Activated T-cell treated with anti-CD3 and anti-CD28 coated beads, Interleukin-2, amount 50 U/mL, for 24 hours (primary cell): Measurements from ENCODE around the gene DCTN2.

Experiments
- DNase-seq: peaks from one replicate; pipeline ENCODE4 v3.0.0-alpha.2; 2020
- H3K27ac Mint-ChIP-seq: 2 replicates; pipeline ENCODE4 v1.8.0; 2020; ENCODE audit warnings: mild to moderate bottlenecking, mixed read lengths
- H3K27me3 Mint-ChIP-seq: 2 replicates; pipeline ENCODE4 v1.8.0; 2020; ENCODE audit warnings: mixed read lengths
- H3K36me3 Mint-ChIP-seq: 2 replicates; pipeline ENCODE4 v1.8.0; 2020; ENCODE audit warnings: low read depth, mixed read lengths
- H3K4me1 Mint-ChIP-seq: 2 replicates; pipeline ENCODE4 v1.8.0; 2020; ENCODE audit warnings: low read depth, mixed read lengths
- H3K4me3 Mint-ChIP-seq: 2 replicates; pipeline ENCODE4 v1.8.0; 2020; ENCODE audit warnings: mild to moderate bottlenecking, moderate library complexity, mixed read lengths
- H3K9me3 Mint-ChIP-seq: 2 replicates; pipeline ENCODE4 v1.8.0; 2020; ENCODE audit warnings: mixed read lengths

The DCTN2 gene

DNA sequence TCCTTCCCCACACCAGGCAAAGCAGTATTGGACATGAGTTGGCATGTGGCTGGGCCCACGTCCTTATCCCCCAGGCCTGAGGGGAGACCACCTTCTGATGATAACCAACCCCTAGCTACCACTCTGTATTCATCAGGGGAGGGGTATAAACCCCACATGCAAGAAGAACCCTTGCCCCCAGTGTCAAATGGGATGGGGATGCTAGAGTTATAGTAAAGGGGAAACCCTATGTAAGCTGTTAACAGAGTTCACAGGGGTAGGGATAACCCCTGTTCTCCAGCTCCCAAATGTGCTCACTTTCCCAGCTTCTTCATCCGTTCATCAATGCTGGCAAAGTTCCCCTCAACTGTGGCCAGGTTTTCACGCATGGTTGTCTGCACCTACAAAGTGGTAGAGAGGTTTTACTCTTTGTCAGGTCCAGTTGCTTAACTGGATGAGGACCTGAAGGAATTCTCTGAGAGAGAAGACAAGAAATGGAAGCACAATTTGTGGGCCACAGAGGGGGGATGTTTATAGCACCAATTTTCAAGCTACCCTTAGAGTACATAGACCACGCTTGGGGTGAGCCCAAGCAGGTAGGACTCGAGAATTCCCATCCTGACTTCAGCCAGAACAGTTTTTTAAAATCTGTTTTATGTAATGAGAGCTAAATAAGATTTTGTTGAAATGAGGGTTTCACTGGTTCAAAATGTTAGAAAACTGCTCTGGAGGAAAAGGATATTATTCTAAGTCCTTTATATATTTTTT lies 16.4 kb downstream of the DCTN2 start:
- Mint-ChIP-seq H3K4me1 (no peaks in the 10 kb centered on the region), H3K27ac (peak overlapping the region; percentile 58), H3K36me3 (peaks cover 95% of the 10 kb centered on the region), H3K4me3 (no peak overlapping the region), H3K27me3 (no peaks in the 10 kb centered on the region), H3K9me3 (no peaks in the 10 kb centered on the region)
- no peak for DNase-seq

- Mint-ChIP-seq H3K27me3 (no peaks in the 10 kb centered on the region), H3K36me3 (peaks cover 95% of the 10 kb centered on the region), H3K4me1 (peaks cover 5% of the 10 kb centered on the region), H3K9me3 (no peaks in the 10 kb centered on the region), H3K27ac (peak overlapping the region; percentile 58), H3K4me3 (no peak overlapping the region)
- DNase-seq = no peak
These were observed 17.2 kb downstream of the DCTN2 start for GRCh38 chr12:57529831-57530230.

- no peak for DNase-seq
- Mint-ChIP-seq H3K27ac (peak overlapping the region; percentile 65), H3K36me3 (peaks cover 95% of the 10 kb centered on the region), H3K4me3 (no peak overlapping the region), H3K27me3 (no peaks in the 10 kb centered on the region), H3K4me1 (peaks cover 14% of the 10 kb centered on the region), H3K9me3 (no peaks in the 10 kb centered on the region)
These were observed 18.0 kb downstream of the DCTN2 start for GRCh38 chr12:57528831-57529555.

DNA sequence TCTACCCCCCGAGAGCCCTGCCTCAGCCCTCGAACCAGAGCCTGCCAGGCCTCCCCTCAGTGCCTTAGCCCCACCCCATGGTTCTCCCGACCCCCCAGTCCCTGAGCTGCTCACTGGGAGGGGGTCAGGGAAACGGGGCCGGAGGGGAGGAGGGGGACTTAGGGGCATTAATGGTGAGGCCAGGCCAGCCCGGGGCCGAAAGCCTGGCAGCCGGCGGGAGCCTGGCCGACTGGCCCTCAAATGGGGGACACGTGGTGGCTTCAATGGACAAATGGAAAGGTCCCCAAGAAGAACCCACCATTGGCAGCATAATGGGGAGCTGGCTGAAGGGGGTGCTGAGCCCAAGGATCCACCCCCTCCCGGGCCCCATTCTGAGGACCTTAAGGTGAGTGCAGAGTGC lies 18.8 kb downstream of the DCTN2 start:
- Mint-ChIP-seq H3K36me3 (peaks cover 95% of the 10 kb centered on the region), H3K4me3 (no peak overlapping the region), H3K27ac (peak overlapping the region; percentile 65), H3K27me3 (no peaks in the 10 kb centered on the region), H3K9me3 (no peaks in the 10 kb centered on the region), H3K4me1 (peaks cover 22% of the 10 kb centered on the region)
- no peak for DNase-seq

- DNase-seq = no peak
- Mint-ChIP-seq H3K9me3 (no peaks in the 10 kb centered on the region), H3K27me3 (no peaks in the 10 kb centered on the region), H3K36me3 (peaks cover 86% of the 10 kb centered on the region), H3K27ac (peak overlapping the region; percentile 72), H3K4me1 (peaks cover 25% of the 10 kb centered on the region), H3K4me3 (no peak overlapping the region)
These were observed 19.8 kb downstream of the DCTN2 start for GRCh38 chr12:57527184-57527583.

- H3K4me3 Mint-ChIP-seq = no peak overlapping the region
- no peak for DNase-seq
- no peaks in the 10 kb centered on the region for H3K27me3 Mint-ChIP-seq
- H3K36me3 Mint-ChIP-seq = peaks cover 81% of the 10 kb centered on the region
- peak overlapping the region; percentile 72 for H3K27ac Mint-ChIP-seq
- peaks cover 31% of the 10 kb centered on the region for H3K4me1 Mint-ChIP-seq
- H3K9me3 Mint-ChIP-seq = no peaks in the 10 kb centered on the region
These were observed 20.4 kb downstream of the DCTN2 start for GRCh38 chr12:57526477-57527126.

GRCh38 chr12:57525615-57526383 lies 21.2 kb downstream of the DCTN2 start:
- Mint-ChIP-seq H3K27me3 (no peaks in the 10 kb centered on the region), H3K36me3 (peaks cover 73% of the 10 kb centered on the region), H3K4me3 (no peak overlapping the region), H3K27ac (peak overlapping the region; percentile 29), H3K9me3 (no peaks in the 10 kb centered on the region), H3K4me1 (peaks cover 39% of the 10 kb centered on the region)
- DNase-seq = no peak

GRCh38 chr12:57524814-57525614 lies 22.0 kb downstream of the DCTN2 start:
- Mint-ChIP-seq H3K36me3 (peaks cover 68% of the 10 kb centered on the region), H3K4me3 (peak overlapping the region; percentile 91), H3K9me3 (no peaks in the 10 kb centered on the region), H3K4me1 (peaks cover 39% of the 10 kb centered on the region), H3K27me3 (no peaks in the 10 kb centered on the region), H3K27ac (peak overlapping the region; percentile 93)
- DNase-seq = no peak

DNA sequence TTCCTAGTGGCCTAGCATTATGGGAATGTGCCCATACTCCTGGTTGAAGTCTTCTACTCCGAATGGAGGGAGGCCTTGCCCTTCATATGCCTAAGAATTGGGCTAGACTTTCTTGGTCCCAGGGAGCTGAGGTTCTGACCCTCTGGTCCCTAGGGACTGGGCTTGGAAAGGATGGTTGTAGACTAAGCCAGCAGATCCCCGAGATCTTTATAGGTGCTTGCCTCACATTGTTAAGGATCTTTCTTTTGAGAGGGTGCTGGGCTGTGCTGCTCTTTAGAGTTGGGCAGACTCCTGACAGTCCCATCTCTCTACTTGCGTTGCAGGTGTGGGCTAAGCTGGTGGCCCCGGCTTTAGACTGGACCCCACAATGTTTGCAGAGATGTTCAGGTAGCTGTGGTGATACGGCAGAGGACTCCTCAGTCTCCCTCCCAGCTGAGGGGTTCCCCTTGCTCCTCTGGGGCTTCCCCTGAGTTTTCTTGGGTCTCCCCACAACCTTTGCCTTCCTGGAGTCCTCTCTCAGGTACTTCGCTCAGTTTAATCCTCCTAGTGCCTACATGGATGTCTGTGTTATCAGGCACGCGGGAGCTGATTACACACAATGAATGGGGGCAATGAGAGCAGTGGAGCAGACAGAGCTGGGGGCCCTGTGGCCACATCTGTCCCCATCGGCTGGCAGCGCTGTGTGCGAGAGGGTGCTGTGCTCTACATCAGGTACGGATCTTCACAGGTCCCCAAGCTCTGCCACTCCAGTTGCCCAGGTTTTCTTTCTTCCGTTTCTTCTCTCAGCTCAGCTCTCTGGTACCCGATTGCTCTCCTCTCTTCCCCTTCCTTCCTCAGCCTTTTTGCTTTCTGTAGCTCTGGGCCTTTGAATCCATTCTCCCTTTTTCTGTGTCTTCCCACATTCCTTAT lies 23.0 kb downstream of the DCTN2 start:
- DNase-seq = no peak
- Mint-ChIP-seq H3K4me3 (peak overlapping the region; percentile 91), H3K4me1 (peaks cover 44% of the 10 kb centered on the region), H3K27ac (peak overlapping the region; percentile 93), H3K9me3 (no peaks in the 10 kb centered on the region), H3K36me3 (peaks cover 70% of the 10 kb centered on the region), H3K27me3 (no peaks in the 10 kb centered on the region)

GRCh38 chr12:57522887-57523705 lies 23.9 kb downstream of the DCTN2 start:
- Mint-ChIP-seq H3K9me3 (no peaks in the 10 kb centered on the region), H3K36me3 (peaks cover 70% of the 10 kb centered on the region), H3K4me3 (peak overlapping the region; percentile 91), H3K4me1 (peaks cover 53% of the 10 kb centered on the region), H3K27me3 (no peaks in the 10 kb centered on the region), H3K27ac (peak overlapping the region; percentile 93)
- no peak for DNase-seq

DNA sequence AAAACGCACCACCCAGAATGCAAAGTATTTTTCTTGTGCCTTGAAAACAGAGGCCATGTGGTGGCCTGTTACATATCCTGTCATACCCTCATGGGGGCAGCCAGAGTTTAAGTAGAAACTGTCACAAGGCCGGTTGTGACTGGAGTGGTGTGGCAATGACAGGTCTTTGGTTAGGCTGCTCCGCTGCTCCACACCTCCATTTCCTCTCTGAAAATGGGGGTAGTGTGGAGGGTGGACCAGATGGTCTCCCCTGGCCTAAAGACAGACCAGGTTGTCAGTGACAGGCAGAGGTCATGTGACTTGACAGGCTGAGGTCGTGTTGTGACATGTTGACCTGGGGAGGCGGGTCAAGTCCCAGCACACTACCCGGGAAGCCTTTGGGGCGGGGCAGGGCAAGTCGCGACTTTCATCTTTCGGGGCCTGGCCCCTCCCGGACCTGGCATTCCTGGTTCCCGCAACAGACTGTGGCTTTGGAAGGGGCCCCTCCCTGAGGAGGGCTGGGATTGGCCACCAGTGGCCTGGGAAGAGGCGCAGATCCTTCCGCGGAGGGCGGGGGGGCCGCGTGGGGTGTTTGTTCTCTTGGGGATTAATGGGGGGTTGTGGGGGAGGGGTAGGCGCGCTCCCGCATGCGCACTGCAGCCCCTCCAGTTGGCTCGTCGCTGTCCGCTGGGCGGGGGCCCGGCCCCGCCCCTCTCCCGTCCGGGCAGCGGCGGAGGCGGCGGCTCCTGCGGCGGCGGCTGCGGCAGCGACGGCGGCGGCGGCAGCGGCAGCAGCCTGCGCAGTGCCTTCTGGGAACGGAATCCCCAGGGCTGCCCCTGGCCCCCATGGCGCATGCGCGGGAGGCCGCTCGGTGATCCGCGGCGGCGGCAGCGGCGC lies 24.7 kb downstream of the DCTN2 start, which contains the start of gene MBD6:
Gene MBD6 (plus strand): TSS at position 814 of the 876 bp plus-strand sequence. CDS start 1,480 bp downstream, outside the sequence.
- Mint-ChIP-seq H3K27me3 (no peaks in the 10 kb centered on the region), H3K4me3 (peak within 1 kb of the TSS; percentile 94), H3K9me3 (no peaks in the 10 kb centered on the region), H3K4me1 (peaks cover 61% of the 10 kb centered on the region), H3K27ac (peak within 1 kb of the TSS; percentile 100), H3K36me3 (peaks cover 71% of the 10 kb centered on the region)
- DNase-seq = peak; percentile 93
